Testis (tissue), 3 donors: Measurements from ENCODE around the gene GNPDA1. TPM values are rescaled to one million over a fixed set of nuclear protein-coding genes. Genes with fewer than 3 reads are reported as not detected.

ENCODE experiments used
- DNase-seq: peaks from one replicate; pipeline ENCODE4 v3.0.0-alpha.2; 2019
- H3K27ac ChIP-seq, 2 donors: fragments of 200-600 bp; sonication (generic); one replicate each; pipeline ENCODE4 v1.5.1; 2019
- H3K27me3 ChIP-seq: fragments of 200-600 bp; sonication (generic); one replicate; pipeline ENCODE4 v1.5.1; 2019
- H3K36me3 ChIP-seq: fragments of 200-600 bp; sonication (generic); one replicate; pipeline ENCODE4 v1.5.1; 2017; ENCODE audit warnings: low read depth; ENCODE audit errors: missing control alignments
- H3K4me1 ChIP-seq: fragments of 200-600 bp; sonication (generic); one replicate; pipeline ENCODE4 v1.5.1; 2019
- H3K4me3 ChIP-seq, 2 donors: fragments of 200-600 bp; sonication (generic); one replicate each; pipeline ENCODE4 v1.5.1; 2017 to 2019
- H3K9me3 ChIP-seq: fragments of 200-600 bp; sonication (generic); one replicate; pipeline ENCODE4 v1.5.1; 2017
- POLR2A ChIP-seq: fragments of 450-650 bp; IDR thresholded peaks from one replicate; pipeline ENCODE4 v1.6.1; 2017; ENCODE audit warnings: antibody characterized with exemption, mild to moderate bottlenecking, moderate library complexity
- WGBS, 2 donors: methylation state at CpG; one replicate each; pipeline ENCODE4 v1.1.5; 2018; 5-methylcytosine and 5-hydroxymethylcytosine counted together
- intact Hi-C: fragments of 100-400 bp; cut with DNase I; formaldehyde crosslinking; loops from one replicate; pipeline ENCODE4 v1.15.1; 2023; ENCODE audit warnings: low total_unique reads
- polyA plus RNA-seq: library from polyadenylated mRNA; stranded (reverse); fragments of 350-450 nt; fragmentation: Illumina TruSeq; extraction: RNeasy Lipid Tissue Mini Kit (QIAGEN cat#74804); gene quantifications from one replicate; pipeline ENCODE4 v1.2.3, GENCODE V29; 2014; ENCODE audit warnings: low read depth, low replicate concordance; ENCODE audit not compliant: insufficient read depth
- total RNA-seq, 2 donors: library from RNA; depleted of rRNA; stranded (reverse); fragments of >200 nt; gene quantifications; one replicate each; pipeline ENCODE4 v1.2.3, GENCODE V29; 2016
- TF ChIP-seq, protein P1 (sequence below), 3 experiments: fragments of 450-650 bp in 2 of 3; fragments of 200-600 bp in 1 of 3; sonication (generic) in 1 of 3; IDR thresholded peaks; one replicate each; pipeline ENCODE4 v1.5.1; 2016 to 2019; ENCODE audit warnings: antibody characterized with exemption in 3 of 3, mild to moderate bottlenecking in 2 of 3, moderate library complexity in 1 of 3

GNPDA1 gene
- total and polyA plus RNA-seq, 3 donors from 2014 or later, result 32.9 to 53.4 (median 49.4) TPM

DNA sequence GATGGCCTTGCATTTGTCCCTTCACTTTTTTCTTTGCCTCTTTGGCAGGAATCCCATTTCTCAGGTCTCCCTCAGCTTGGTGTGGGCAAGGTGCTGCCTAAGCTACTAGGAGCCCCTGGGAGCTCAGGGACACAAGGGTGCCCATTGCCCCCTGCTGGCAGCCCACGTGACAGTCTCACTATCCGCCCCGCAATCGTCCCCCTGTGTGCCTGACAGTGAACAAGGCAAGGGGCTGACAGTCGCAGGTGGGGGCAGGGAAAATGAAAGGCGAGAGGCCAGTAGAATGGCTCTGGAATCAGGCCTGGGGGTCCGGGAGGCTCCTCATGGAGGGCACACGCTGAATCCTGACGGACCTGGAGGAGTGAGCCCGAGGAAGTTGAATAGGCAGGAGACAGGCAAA, 52.8 kb downstream of the GNPDA1 start:
- TF ChIP-seq, protein P1, sequence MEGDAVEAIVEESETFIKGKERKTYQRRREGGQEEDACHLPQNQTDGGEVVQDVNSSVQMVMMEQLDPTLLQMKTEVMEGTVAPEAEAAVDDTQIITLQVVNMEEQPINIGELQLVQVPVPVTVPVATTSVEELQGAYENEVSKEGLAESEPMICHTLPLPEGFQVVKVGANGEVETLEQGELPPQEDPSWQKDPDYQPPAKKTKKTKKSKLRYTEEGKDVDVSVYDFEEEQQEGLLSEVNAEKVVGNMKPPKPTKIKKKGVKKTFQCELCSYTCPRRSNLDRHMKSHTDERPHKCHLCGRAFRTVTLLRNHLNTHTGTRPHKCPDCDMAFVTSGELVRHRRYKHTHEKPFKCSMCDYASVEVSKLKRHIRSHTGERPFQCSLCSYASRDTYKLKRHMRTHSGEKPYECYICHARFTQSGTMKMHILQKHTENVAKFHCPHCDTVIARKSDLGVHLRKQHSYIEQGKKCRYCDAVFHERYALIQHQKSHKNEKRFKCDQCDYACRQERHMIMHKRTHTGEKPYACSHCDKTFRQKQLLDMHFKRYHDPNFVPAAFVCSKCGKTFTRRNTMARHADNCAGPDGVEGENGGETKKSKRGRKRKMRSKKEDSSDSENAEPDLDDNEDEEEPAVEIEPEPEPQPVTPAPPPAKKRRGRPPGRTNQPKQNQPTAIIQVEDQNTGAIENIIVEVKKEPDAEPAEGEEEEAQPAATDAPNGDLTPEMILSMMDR (IDR thresholded peaks at IDR 0.05), result no peak
- no peak for TF ChIP-seq POLR2A
- Histone ChIP-seq H3K4me1 (peaks cover 6% of the 10 kb centered on the region), H3K4me3 (no peak overlapping the region), H3K36me3 (no peaks in the 10 kb centered on the region), H3K27me3 (no peaks in the 10 kb centered on the region), H3K9me3 (no peaks in the 10 kb centered on the region), H3K27ac (no peak overlapping the region)
- WGBS, 2 donors, result 69 to 80% methylated on average over 8 to 10 of the region's 10 CpGs
- intact Hi-C loops, result loop anchor here (5.0 kb wide), 1 partner anchor 263 kb away; no protein-coding TSS in a partner anchor
- DNase-seq, result no peak

DNA sequence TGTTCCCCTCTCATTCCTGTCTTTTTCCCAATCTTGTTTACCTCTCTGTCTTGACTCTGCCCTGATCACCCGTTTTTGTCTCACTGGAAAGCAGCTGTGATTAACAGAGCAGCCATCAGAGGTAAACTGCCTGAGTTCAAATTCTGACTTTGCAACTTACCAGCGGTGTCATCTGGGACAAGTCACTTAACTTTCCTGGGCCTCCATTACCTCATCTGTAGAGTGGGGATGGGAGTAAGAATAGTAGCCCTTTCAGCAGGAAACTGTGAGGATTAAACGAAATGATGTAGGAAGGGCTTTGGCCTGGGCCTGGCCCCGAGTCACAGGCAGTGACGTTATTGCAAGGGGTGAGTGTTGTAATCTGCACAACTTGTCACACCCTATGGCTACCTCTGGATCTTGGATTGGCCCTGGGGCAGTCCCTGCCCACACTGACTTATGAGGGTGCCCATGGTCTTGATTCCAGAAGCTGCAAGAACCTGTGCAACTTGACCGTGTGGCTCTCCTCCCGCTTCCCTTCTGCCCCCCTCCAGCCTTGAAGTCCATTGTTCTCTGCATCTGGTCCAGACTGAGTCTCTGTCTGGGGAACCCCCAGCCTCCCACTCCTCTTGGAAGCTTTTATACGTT, 54.2 kb downstream of the GNPDA1 start:
- H3K4me1 ChIP-seq, result peaks cover 6% of the 10 kb centered on the region
- H3K27ac ChIP-seq, result no peak overlapping the region

DNA sequence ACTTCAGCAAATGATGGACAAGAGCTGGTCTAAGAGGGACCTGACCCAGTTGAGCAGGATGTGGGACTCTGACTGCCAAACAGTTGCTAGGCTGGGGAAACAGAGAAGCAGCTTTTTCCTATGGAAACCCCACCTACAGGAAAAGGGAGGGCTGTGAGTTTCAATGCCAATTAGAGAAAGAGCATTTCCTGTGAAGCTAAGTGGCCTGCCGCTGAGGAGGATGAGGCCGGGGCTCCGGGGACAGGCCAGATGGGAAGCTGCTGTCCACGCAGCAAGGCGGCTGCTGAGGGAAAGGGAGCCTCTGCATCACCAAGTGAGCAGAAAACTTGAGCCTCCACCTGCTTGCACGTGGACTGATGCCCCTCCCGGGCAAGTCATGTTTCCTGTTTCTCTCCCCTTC, 54.7 kb downstream of the GNPDA1 start, which contains the start of gene PCDH12:
Gene PCDH12 (minus strand): TSS at position 90 of the 400 bp plus-strand sequence. CDS start 351 bp downstream, outside the sequence.
- no peaks in the 10 kb centered on the region for H3K36me3 ChIP-seq
- intact Hi-C loops, result loop anchor here (10.0 kb wide), 1 partner anchor 73 kb away; no protein-coding TSS in a partner anchor
- H3K4me3 ChIP-seq, result no peak within 1 kb of the TSS
- TF ChIP-seq, protein P1 (IDR thresholded peaks at IDR 0.05), result no peak
- TF ChIP-seq POLR2A, result no peak
- peaks cover 6% of the 10 kb centered on the region for H3K4me1 ChIP-seq
- DNase-seq, result no peak
- H3K27ac ChIP-seq, result no peak within 1 kb of the TSS
- no peaks in the 10 kb centered on the region for H3K27me3 ChIP-seq
- no peaks in the 10 kb centered on the region for H3K9me3 ChIP-seq
- 61 to 63% methylated on average over 7 of the region's 7 CpGs for WGBS, 2 donors

More for the DNA sequence above, 54.2 kb downstream of the GNPDA1 start:
- no peak for TF ChIP-seq POLR2A
- TF ChIP-seq, protein P1 (IDR thresholded peaks at IDR 0.05), result no peak
- intact Hi-C loops, result loop anchor here (10.0 kb wide), 1 partner anchor 74 kb away; no protein-coding TSS in a partner anchor
- Histone ChIP-seq H3K4me3 (no peak overlapping the region), H3K36me3 (no peaks in the 10 kb centered on the region), H3K9me3 (no peaks in the 10 kb centered on the region), H3K27me3 (no peaks in the 10 kb centered on the region)
- DNase-seq, result no peak
- 64 to 70% methylated on average over 8 of the region's 8 CpGs for WGBS, 2 donors

DNA sequence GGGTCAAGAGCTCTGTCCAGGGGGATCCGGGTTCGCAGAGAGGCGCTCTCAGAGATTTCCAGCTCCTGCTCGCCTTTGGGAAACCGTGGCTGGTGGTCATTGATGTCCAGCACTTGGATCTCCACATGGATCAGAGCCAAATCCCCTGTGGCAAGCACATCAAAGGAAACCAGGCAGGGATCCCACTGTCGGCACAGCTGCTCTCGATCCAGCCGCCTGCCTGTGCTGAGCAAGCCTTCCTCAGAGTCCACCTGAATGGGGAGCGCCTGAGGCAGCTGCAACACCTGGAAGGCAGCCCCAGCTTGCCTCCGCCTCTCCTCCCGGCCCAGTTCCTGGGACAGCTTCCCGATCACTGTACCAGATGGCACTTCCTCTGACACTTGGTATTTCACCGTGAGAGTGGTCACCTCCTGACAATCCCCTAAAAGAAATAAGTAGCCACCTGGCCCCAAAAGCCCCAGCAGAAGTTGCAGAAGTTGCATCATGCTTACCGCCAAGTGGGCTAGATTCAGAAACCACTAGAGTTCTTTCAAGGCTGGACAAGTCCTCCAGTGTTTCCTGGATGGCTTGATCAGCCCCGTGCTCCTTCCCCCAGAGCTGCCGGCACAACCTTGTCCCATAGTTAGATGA, 55.3 kb downstream of the GNPDA1 start:
- Histone ChIP-seq H3K36me3 (no peaks in the 10 kb centered on the region), H3K9me3 (no peaks in the 10 kb centered on the region), H3K27me3 (no peaks in the 10 kb centered on the region), H3K4me3 (no peak overlapping the region), H3K4me1 (peaks cover 6% of the 10 kb centered on the region), H3K27ac (no peak overlapping the region)
- 75 to 80% methylated on average over 7 to 16 of the region's 16 CpGs for WGBS, 2 donors
- no peak for DNase-seq
- no peak for TF ChIP-seq POLR2A
- TF ChIP-seq, protein P1 (IDR thresholded peaks at IDR 0.05), result no peak
- intact Hi-C loops, result loop anchor here (10.0 kb wide), 1 partner anchor 73 kb away; no protein-coding TSS in a partner anchor
